Fibroblast of pulmonary artery (primary cell): ENCODE data around the gene OR6B1.
"Not testable (repeated sequence)": the region's sequence is repeated elsewhere in the genome, so short reads cannot be mapped to it uniquely, and the experiment has no call there.

Experiments
- DNase-seq: peaks from one replicate; pipeline ENCODE4 v3.0.0-alpha.2; 2010; ENCODE audit warnings: low read depth
- H3K4me3 ChIP-seq: replicated peaks from 2 replicates; pipeline ENCODE4 v1.5.1; 2011; ENCODE audit warnings: low read depth, mild to moderate bottlenecking, control low read depth, low read length, moderate library complexity
- TF ChIP-seq, protein P1 (sequence below): IDR thresholded peaks from 2 replicates; pipeline ENCODE4 v1.5.1; 2011; ENCODE audit warnings: mild to moderate bottlenecking, control low read depth, low read length, inconsistent platforms; ENCODE audit errors: missing control alignments

The OR6B1 gene

DNA sequence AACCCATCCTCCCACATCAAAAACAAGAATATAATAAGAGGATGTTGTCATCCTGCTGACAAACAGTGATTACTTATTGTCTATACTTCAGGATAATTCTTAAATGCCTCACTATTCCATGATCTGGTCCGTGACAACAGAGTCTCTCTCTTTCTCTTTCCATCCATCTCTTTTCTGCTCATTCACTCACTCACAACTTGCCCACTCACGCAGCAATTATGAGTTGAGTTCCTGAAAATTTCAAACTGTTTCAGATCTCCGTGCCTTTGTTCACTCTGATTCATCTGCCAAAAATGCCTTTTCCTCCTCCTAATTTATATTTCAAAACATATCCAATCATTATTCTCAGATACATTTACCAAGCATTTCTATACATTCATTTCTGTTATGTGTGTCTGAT, 1.4 kb downstream of the OR6B1 start:
- TF ChIP-seq, protein P1, sequence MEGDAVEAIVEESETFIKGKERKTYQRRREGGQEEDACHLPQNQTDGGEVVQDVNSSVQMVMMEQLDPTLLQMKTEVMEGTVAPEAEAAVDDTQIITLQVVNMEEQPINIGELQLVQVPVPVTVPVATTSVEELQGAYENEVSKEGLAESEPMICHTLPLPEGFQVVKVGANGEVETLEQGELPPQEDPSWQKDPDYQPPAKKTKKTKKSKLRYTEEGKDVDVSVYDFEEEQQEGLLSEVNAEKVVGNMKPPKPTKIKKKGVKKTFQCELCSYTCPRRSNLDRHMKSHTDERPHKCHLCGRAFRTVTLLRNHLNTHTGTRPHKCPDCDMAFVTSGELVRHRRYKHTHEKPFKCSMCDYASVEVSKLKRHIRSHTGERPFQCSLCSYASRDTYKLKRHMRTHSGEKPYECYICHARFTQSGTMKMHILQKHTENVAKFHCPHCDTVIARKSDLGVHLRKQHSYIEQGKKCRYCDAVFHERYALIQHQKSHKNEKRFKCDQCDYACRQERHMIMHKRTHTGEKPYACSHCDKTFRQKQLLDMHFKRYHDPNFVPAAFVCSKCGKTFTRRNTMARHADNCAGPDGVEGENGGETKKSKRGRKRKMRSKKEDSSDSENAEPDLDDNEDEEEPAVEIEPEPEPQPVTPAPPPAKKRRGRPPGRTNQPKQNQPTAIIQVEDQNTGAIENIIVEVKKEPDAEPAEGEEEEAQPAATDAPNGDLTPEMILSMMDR = no peak
- no peak overlapping the region for H3K4me3 ChIP-seq
- no peak for DNase-seq

DNA sequence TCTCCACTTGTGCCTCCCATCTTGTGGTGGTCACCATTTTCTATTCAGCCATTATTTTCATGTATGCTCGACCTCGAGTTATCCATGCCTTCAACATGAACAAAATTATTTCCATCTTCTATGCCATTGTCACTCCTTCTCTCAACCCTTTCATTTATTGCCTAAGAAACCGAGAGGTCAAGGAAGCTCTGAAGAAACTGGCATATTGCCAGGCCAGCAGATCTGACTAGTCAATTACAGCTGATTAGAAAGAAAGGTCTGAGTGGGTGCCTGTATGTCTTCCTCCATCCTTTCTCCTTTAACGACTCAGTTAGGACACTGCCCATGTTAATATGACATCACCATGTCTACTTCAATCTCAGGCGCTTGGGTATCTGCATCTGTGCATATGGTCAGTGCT, 4.6 kb downstream of the OR6B1 start:
- H3K4me3 ChIP-seq = no peak overlapping the region
- DNase-seq = no peak
- TF ChIP-seq, protein P1 = no peak

DNA sequence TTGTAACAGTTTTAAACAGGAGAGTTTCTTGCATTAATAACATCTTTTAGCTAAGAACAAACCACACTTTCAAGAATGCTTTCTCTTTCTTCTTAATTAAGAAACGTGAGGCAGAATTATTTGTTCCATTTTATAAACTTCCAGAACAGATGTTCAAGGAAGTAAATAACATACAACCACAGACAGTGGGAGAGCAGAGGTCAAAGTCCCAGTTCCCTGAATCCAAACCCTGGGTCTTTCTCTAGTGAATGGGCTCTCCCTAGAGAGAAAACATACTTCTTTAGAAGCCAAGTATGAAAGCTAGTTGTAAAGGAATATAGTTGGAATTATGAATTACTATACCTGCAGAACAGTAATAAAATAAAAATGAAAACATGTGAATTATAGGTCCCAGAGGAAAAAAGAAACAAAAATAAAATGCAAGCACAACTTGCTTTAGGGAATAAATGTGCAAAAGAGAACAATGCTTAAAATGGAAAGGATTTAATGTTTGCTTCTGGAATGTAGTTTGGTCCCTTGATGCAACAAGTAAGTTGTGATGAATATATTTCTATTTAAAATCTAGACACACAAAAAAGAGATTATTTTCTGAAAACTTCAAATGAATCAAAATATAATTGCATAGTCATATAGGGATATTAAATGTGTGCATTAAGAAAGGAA, 6.0 kb downstream of the OR6B1 start:
- TF ChIP-seq, protein P1 = no peak
- no peak for DNase-seq
- no peak overlapping the region for H3K4me3 ChIP-seq

DNA sequence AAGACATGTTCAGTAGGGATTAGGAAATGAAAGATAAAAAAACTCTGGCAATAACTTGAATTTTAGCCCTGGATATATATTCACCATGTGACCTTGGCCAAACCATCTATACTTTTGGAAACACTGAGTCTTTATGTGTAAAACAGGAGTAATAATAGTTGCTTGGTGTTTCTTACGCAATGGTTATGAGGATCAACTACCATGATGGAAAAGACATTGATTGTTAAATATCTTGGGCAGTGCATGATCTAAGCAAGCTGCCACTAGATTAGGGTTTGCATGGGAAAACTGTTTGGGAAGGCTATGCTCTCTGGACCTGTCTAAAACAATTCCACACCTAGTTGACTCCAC, 6.5 kb downstream of the OR6B1 start:
- TF ChIP-seq, protein P1 = no peak
- DNase-seq = no peak
- H3K4me3 ChIP-seq = no peak overlapping the region

DNA sequence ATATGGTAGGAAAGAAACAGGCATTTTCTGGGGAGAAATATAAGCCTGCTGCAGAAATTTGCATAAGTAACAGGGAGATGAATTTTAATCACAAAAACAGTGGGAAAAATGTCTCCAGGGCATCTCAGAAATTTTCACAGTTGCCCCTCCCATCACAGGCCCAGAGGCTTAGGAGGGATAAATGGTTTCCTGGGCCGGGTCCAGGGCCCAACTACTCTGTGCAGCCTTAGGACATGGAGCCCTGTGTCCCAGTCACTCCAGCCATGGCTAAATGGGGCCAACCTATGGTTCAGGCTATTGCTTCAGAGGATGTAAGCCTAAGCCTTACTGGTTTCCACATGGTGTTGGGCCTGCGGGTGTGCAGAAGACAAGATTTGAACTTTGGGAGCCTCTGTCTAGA, 9.2 kb downstream of the OR6B1 start:
- DNase-seq = no peak
- no peak overlapping the region for H3K4me3 ChIP-seq
- TF ChIP-seq, protein P1 = no peak

- not testable (repeated sequence) for H3K4me3 ChIP-seq, DNase-seq
Observed at GRCh38 chr7:144010061-144010460, 9.9 kb downstream of the OR6B1 start.

- not testable (repeated sequence) for DNase-seq, H3K4me3 ChIP-seq
Observed at GRCh38 chr7:144010821-144011220, 10.7 kb downstream of the OR6B1 start.

DNA sequence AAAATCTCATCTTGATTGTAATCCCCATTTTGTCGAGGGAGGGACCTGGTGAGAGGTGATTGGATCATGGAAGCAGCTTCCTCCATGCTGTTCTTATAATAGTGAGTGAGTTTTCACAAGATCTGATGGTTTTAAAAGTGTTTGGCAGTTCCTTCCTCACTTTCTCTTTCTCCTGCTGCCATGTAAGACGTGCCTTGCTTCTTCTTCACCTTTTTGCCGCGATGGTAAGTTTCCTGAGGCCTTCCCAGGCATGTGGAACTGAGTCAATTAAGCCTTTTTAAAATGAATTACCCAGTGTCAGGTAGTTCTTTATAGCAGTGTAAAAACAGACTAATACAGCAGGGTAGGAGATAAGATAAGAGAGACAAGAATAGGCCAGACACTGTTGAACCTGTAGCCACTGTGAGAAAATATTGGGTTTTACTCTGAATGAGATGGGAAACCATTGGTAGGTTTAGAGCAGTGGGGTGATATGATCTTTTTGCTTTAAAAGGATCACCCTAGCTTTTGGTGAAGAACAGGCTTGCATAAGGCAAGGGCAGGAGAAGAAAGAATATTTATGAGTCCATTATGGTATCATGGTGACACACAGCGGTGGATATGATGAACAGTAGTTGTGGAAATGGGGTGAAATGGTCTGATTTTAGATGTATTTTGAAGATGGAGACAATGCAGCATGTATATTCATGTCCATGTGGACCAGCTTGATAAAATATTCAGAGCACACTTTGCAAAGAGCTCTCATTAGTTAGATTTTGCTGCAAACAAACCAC, 11.5 kb downstream of the OR6B1 start:
- TF ChIP-seq, protein P1 = peak; percentile 12
- no peak overlapping the region for H3K4me3 ChIP-seq
- peak; percentile 44 for DNase-seq
